ENCODE results near the gene CCDC60.

- TF ChIP-seq CTCF (IDR thresholded peaks at IDR 0.05) (no peak), POLR2A (IDR thresholded peaks at IDR 0.05) (no peak)
Observed at GRCh38 chr12:119546340-119546739, 211.8 kb downstream of the CCDC60 start.

All from lower leg skin (tissue), 3 donors.